GM12801 (cell line): ENCODE data around the gene PLA2G4D.

Source experiments
- CTCF ChIP-seq: IDR thresholded peaks from one replicate; pipeline ENCODE4 v1.5.1; 2011; ENCODE audit warnings: control low read depth; ENCODE audit not compliant: insufficient read length; ENCODE audit errors: extremely low read depth

PLA2G4D gene

DNA sequence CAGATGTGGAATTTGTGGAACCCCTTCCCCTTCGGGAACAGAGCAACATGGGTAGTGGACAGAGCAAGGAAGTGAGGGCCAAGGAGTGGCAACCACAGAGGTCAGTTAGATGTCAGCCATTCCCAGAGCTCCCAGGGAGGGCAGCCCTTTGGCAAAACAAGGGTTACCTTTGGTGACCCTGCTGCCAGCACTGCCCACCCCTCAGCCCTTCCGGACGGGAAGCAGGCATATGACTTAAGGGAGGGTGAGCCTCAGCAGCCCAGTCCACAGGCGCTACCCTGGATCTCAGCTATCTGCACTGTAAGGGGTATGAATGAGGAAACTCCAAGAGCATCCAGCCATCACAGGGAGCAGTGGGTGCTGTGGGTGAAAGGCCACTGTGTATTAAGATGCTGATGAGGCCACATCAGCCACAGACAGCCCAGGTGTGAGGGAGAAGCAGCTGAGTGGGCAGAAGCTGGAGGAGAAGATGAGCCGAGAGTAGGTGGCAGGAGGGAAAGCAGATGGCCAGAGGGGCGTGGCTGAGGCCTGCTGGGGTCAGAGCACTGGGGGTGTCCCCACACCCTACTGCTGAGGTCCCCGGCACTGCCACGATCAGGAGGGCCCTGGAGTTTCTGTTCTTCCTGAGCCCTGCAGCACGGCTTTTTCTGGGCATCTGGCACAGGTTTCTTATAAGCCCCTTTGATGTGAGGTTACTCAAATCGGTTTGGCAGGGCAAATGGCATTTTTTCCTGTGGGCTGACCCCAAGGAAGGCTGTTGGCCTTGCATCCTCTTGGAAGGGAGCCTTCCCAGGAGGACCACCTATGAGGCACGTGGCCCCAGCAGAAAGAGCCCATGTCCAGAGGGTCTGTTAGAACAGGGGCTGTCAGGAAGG lies 6.2 kb downstream of the PLA2G4D start:
- no peak for TF ChIP-seq CTCF

DNA sequence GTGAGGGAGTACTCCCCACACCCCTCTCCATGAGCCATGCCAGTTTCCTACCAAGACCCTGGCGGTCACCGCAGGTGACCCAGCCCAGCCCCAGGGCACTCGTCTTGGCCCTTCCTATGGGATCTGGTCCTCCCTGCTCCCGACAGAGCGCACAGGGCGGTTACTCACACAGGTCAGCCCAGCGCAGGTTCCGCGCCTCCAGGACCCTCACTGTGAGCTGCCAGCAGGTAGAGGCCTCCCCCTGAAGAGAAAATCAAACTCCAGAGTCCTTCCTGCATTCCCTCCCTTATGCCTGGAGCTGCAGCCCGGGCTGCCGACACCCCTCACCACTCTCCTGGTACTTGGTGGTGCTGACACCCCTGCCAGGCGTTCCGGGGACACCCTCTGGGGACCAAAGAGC lies 6.9 kb downstream of the PLA2G4D start:
- no peak for TF ChIP-seq CTCF

- TF ChIP-seq CTCF: no peak
Measured at GRCh38 chr15:42085721-42086120, 8.6 kb downstream of the PLA2G4D start.

DNA sequence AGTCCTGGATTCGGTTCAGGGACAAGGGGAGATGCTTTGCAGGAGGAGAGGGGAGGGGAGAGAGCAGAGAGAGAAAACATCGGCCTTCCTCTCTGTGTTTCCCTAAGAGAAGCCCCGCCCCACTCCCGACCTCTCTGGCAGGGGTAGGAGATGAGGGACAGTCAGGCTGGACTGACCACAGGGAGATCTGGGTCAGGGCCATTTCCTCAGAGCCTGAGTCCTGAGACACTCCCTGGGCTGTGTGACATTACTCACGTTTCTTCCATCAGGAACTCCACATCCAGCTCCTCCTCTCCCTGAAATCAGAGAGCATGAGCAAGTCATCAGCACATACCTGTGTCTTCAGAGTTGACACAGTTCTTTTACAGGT lies 9.1 kb downstream of the PLA2G4D start:
- no peak for TF ChIP-seq CTCF

GRCh38 chr15:42084465-42085235 lies 9.7 kb downstream of the PLA2G4D start:
- no peak for TF ChIP-seq CTCF

DNA sequence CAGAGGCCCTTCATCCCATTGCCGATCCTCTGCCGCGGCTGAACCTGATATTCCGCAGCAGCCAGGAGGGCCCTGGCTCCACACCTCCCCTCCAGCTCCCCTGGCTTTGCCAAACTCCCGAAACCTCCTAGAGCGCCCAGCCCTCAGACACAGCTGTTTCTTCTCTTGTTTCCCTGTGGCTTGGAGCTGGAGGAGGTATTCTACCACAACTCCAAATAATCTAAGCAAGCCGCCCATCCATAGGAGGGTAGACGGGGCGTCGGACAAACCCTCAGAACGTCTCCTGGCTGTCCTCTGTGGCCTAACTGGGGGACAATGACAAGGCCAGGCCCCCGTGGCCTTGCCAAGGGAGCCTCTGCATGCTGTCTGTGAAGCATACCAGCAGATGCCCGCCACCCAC lies 10.4 kb downstream of the PLA2G4D start:
- TF ChIP-seq CTCF: no peak

DNA sequence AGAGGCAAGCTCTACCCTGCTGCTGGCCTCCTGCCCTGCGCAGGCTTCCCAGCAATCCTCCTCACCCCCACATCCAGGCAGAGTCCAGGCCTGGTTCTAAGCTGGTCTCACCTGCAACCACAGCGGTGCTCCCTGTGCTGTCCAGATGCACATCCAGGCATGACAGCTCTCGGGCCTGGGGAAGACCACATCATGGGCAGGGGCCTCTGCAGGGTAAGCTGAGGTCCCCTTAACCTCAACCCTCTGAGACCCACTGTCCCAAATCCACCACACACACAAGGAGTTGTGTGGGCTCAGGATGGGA lies 10.8 kb downstream of the PLA2G4D start:
- TF ChIP-seq CTCF: no peak
